Measurements from ENCODE around the gene CHIC1.
"Not testable (repeated sequence)": the region's sequence is repeated elsewhere in the genome, so short reads cannot be mapped to it uniquely, and the experiment has no call there.

GRCh38 chrX:73531655-73532054 lies 31.3 kb upstream of the CHIC1 start:
- TF ChIP-seq CTCF (IDR thresholded peaks at IDR 0.05); EZH2 (IDR thresholded peaks at IDR 0.05; ENCODE audit: borderline replicate concordance, insufficient read depth, low read depth, low read length, poor library complexity, severe bottlenecking): not testable (repeated sequence)

All from B cell (primary cell).